OCI-LY1 (cell line): ENCODE measurements around the gene POTEJ.
"Not testable (repeated sequence)": the region's sequence is repeated elsewhere in the genome, so short reads cannot be mapped to it uniquely, and the experiment has no call there.

ENCODE experiments used
- H2AFZ ChIP-seq: fragments of 200-600 bp; sonication (generic), shearing (Covaris generic); 2 replicates; pipeline ENCODE4 v1.6.0; 2014; ENCODE audit warnings: antibody characterized with exemption, mild to moderate bottlenecking, low read length
- H3F3A ChIP-seq: fragments of 200-600 bp; sonication (generic), shearing (Covaris generic); 2 replicates; pipeline ENCODE4 v1.6.0; 2014; ENCODE audit warnings: mild to moderate bottlenecking, antibody characterized with exemption, low read length, moderate library complexity; ENCODE audit not compliant: insufficient read depth
- H3K27ac ChIP-seq: fragments of 200-600 bp; sonication (generic); 2 replicates; pipeline ENCODE4 v1.5.1; 2014; ENCODE audit warnings: low read length, mixed run types, mild to moderate bottlenecking, low read depth; ENCODE audit not compliant: poor library complexity, severe bottlenecking
- H3K27me3 ChIP-seq: fragments of 200-600 bp; sonication (generic); 2 replicates; pipeline ENCODE4 v1.6.0; 2014; ENCODE audit warnings: antibody characterized with exemption, mild to moderate bottlenecking, low read length, moderate library complexity; ENCODE audit not compliant: insufficient read depth
- H3K36me3 ChIP-seq: fragments of 200-600 bp; sonication (generic); 2 replicates; pipeline ENCODE4 v1.6.1; 2014; ENCODE audit warnings: mild to moderate bottlenecking, antibody characterized with exemption, low read length, moderate library complexity, mixed read lengths; ENCODE audit not compliant: insufficient read depth
- H3K4me1 ChIP-seq: fragments of 200-600 bp; sonication (generic); 2 replicates; pipeline ENCODE4 v1.5.1; 2014; ENCODE audit warnings: mild to moderate bottlenecking, low read length, moderate library complexity; ENCODE audit not compliant: insufficient read depth, severe bottlenecking
- H3K4me2 ChIP-seq: fragments of 200-600 bp; sonication (generic), shearing (Covaris generic); 2 replicates; pipeline ENCODE4 v1.6.1; 2014; ENCODE audit warnings: low read length
- H3K4me3 ChIP-seq: fragments of 200-600 bp; sonication (generic); 2 replicates; pipeline ENCODE4 v1.5.1; 2014; ENCODE audit warnings: low read length, low read depth, mild to moderate bottlenecking, mixed read lengths; ENCODE audit not compliant: poor library complexity, severe bottlenecking
- H3K79me2 ChIP-seq: fragments of 200-600 bp; shearing (Covaris generic); 2 replicates; pipeline ENCODE4 v1.6.1; 2016; ENCODE audit warnings: mixed run types, low read length, mixed read lengths; ENCODE audit not compliant: insufficient read depth
- H3K9ac ChIP-seq: fragments of 200-600 bp; sonication (generic), shearing (Covaris generic); 2 replicates; pipeline ENCODE4 v1.6.1; 2014; ENCODE audit warnings: mild to moderate bottlenecking, low read length, mixed read lengths
- H3K9me2 ChIP-seq: fragments of 200-600 bp; sonication (generic), shearing (Covaris generic); 2 replicates; pipeline ENCODE4 v1.6.1; 2014; ENCODE audit warnings: low read depth, mild to moderate bottlenecking, low read length, mixed read lengths
- H3K9me3 ChIP-seq: fragments of 200-600 bp; shearing (Covaris generic); 2 replicates; pipeline ENCODE4 v1.6.1; 2014; ENCODE audit warnings: low read length, mixed read lengths
- H4K20me1 ChIP-seq: fragments of 200-600 bp; sonication (generic), shearing (Covaris generic); 2 replicates; pipeline ENCODE4 v1.6.0; 2016; ENCODE audit warnings: mild to moderate bottlenecking, low read length; ENCODE audit not compliant: insufficient read depth

POTEJ gene

GRCh38 chr2:130582970-130583369 lies 28.3 kb upstream of the POTEJ start:
- not testable (repeated sequence) for H3K9me2 ChIP-seq, H3K9me3 ChIP-seq, H3K27ac ChIP-seq, H3K9ac ChIP-seq, H3K79me2 ChIP-seq, H3K4me3 ChIP-seq, H3K4me2 ChIP-seq, H3K27me3 ChIP-seq, H3F3A ChIP-seq, H2AFZ ChIP-seq, H3K36me3 ChIP-seq, H4K20me1 ChIP-seq, H3K4me1 ChIP-seq

GRCh38 chr2:130583582-130583981 lies 27.7 kb upstream of the POTEJ start:
- not testable (repeated sequence) for H2AFZ ChIP-seq, H3K9ac ChIP-seq, H3K79me2 ChIP-seq, H3K9me2 ChIP-seq, H3K27ac ChIP-seq, H3K27me3 ChIP-seq, H3K9me3 ChIP-seq, H3K4me3 ChIP-seq, H4K20me1 ChIP-seq, H3K4me2 ChIP-seq, H3K36me3 ChIP-seq, H3F3A ChIP-seq, H3K4me1 ChIP-seq

- not testable (repeated sequence) for H3K9ac ChIP-seq, H3K4me2 ChIP-seq, H4K20me1 ChIP-seq, H3K9me3 ChIP-seq, H3K4me1 ChIP-seq, H2AFZ ChIP-seq, H3K9me2 ChIP-seq, H3K27me3 ChIP-seq, H3F3A ChIP-seq, H3K36me3 ChIP-seq, H3K4me3 ChIP-seq, H3K79me2 ChIP-seq, H3K27ac ChIP-seq
Observed at GRCh38 chr2:130584726-130585125, 26.5 kb upstream of the POTEJ start.

- H3K4me2 ChIP-seq, H3K9me3 ChIP-seq: not testable (repeated sequence)
Observed at GRCh38 chr2:130588688-130589458, 22.4 kb upstream of the POTEJ start.

GRCh38 chr2:130590170-130590841 lies 20.9 kb upstream of the POTEJ start:
- not testable (repeated sequence) for H2AFZ ChIP-seq, H3K9me3 ChIP-seq, H3K4me2 ChIP-seq, H3K9me2 ChIP-seq, H3K36me3 ChIP-seq, H3K4me3 ChIP-seq, H3K27ac ChIP-seq, H3K27me3 ChIP-seq, H4K20me1 ChIP-seq, H3K9ac ChIP-seq, H3K79me2 ChIP-seq, H3F3A ChIP-seq, H3K4me1 ChIP-seq

More at GRCh38 chr2:130588688-130589458, 22.4 kb upstream of the POTEJ start:
- H3K4me1 ChIP-seq, H3K9ac ChIP-seq, H3K9me2 ChIP-seq, H3K36me3 ChIP-seq, H2AFZ ChIP-seq, H3K27me3 ChIP-seq, H3F3A ChIP-seq, H4K20me1 ChIP-seq, H3K79me2 ChIP-seq, H3K27ac ChIP-seq, H3K4me3 ChIP-seq: not testable (repeated sequence)

- not testable (repeated sequence) for H2AFZ ChIP-seq, H3K4me3 ChIP-seq, H3K9me2 ChIP-seq, H3K9me3 ChIP-seq, H4K20me1 ChIP-seq, H3K27ac ChIP-seq, H3K79me2 ChIP-seq, H3K27me3 ChIP-seq, H3K9ac ChIP-seq, H3F3A ChIP-seq, H3K36me3 ChIP-seq, H3K4me1 ChIP-seq, H3K4me2 ChIP-seq
Observed at GRCh38 chr2:130590842-130591359, 20.3 kb upstream of the POTEJ start.

- not testable (repeated sequence) for H3K27ac ChIP-seq, H3K9ac ChIP-seq, H3K9me3 ChIP-seq, H3K36me3 ChIP-seq, H3K79me2 ChIP-seq, H3K27me3 ChIP-seq, H3K4me2 ChIP-seq, H3F3A ChIP-seq, H3K9me2 ChIP-seq, H2AFZ ChIP-seq, H3K4me1 ChIP-seq, H3K4me3 ChIP-seq, H4K20me1 ChIP-seq
Observed at GRCh38 chr2:130592791-130593414, 18.3 kb upstream of the POTEJ start.
